CD4-positive, alpha-beta T cell treated with Interleukin-2 at 100 ng/mL for 4 hours (primary cell): ENCODE results near the gene SIRT4.

ENCODE experiments used
- DNase-seq: peaks from one replicate; pipeline ENCODE4 v3.0.0-alpha.2; 2020; ENCODE audit warnings: low spot score

Gene SIRT4

DNA sequence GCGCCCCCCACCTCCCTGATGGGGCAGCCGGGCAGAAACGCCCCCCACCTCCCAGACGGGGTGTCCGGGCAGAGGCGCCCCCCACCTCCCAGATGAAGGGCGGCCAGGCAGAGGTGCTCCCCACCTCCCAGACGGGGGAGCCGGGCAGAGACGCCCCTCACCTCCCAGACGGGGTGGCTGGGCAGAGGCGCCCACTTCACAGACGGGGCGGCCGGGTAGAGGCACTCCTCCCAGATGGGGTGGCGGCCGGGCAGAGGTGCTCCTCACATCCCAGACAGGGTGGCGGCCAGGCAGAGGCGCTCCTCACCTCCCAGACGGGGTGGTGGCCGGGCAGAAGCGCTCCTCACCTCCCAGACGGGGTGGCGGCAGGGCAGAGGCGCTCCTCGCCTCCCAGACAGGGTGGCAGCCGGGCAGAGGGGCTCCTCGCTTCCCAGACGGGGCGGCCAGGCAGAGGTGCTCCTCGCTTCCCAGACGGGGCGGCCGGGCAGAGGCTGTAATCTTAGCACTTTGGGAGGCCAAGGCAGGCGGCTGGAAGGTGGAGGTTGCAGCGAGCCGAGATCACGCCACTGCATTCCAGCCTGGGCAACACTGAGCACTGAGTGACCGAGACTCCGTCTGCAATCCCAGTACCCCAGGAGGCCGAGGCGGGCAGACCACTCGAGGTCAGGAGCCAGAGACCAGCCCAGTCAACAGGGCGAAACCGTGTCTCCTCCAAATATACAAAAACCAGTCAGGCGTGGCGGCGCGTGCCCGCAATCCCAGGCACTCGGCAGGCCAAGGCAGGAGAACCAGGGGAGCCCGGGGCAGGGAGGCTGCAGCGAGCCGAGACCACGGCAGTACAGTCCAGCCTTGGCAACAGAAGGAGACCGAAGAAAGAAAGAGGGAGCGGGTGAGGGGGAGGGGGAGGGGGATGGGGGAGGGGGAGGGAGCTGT, 23.7 kb upstream of the SIRT4 start:
- no peak for DNase-seq

DNA sequence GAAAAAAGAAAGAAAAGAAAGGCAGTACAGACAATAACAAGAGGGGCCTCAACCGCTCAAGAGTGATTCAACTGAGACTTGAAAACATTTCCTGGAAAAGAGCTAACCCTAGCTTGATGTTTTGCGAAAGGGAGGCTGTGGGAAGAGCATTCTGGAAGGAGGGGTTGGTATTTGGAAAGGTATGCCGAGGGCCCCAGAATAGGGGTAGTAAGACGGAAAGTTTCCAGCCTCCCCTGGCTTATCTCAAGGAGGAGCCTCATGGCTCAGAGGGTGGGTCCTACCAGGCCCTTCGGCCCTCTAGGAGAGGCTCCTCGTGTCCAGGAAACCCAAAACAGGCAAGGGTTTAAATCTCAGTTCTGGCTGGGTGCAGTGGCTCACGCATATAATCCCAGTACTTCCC, 18.8 kb upstream of the SIRT4 start:
- DNase-seq = no peak

DNA sequence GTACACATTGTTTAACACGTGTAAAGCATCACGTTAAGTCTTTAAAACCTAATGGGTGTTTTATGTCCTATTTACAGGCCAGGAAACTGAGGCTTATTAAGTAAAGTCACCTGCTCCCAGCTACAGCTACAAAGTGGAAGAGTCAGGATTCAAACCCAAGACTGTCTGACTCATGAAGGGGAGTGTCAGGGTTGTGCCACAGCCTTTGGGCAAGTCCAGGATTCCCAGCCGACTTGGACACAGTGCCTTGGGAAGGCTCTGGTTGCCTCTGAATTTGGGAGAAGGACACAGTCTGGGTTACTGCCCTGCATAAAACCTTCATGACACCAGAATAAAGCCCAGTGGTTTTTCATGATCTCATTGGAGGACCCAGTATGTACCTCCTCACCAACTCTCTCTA, 17.7 kb upstream of the SIRT4 start:
- DNase-seq = no peak

- no peak for DNase-seq
These were observed 15.2 kb upstream of the SIRT4 start for GRCh38 chr12:120286768-120287490.

DNA sequence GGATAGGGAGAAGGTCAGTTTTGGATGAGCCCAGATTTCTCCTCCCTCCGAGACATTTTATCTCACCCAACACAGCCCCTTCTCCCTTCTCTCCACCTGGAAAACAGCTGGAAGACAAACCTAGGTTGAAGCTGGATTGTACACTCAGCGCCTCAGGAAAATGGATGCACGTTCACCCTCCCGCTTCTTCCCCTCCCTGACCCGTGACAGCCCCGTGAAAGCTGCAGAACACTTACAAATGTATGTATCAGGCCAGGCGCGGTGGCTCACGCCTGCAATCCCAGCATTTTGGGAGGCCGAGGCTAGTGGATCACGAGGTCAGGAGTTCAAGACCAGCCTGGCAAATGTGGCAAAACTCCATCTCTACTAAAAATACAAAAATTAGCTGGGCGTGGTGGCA, 14.6 kb upstream of the SIRT4 start:
- no peak for DNase-seq

DNA sequence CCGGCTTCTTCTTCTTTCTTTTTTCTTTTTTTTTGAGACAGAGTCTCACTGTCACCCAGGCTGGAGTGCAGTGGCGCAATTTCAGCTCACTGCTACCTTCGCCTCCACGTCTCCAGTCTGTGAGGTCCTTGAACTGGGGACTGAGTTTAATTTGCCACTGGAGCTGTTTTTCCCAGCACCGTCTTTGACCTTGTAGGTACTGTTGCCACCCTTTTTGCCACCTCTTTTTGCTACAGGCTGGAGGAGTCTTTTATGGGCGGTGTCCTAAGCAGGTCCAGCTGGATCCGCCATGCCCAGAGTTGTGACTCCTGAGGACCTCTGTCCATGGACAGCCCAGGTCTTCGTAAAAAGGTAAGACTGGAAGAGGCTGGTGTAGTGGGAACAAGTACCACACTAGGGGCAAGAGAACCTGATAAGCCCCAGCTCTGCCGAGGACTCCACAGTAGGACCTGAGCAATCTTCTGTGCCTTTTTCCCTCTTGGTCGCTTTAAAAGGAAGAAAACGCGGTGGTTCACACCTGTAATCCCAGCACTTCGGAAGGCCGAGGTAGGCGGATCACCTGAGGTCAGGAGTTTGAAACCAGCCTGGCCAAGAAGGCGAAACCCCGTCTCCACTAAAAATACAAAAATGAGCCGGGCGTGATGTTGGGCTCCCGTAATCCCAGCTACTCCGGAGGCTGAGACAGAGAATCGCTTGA, 11.4 kb upstream of the SIRT4 start:
- peak; percentile 1 for DNase-seq

DNA sequence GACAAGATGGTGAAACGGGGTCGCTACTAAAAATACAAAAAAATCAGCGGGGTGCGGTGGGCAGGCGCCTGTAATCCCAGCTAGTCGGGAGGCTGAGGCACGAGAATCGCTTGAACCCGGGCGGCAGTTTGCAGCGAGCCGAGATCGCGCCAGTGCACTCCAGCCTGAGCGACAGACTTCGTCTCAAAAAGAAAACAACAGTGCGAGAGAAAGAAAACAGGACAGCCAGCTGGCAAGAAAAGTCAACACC, 9.8 kb upstream of the SIRT4 start:
- DNase-seq = no peak

DNA sequence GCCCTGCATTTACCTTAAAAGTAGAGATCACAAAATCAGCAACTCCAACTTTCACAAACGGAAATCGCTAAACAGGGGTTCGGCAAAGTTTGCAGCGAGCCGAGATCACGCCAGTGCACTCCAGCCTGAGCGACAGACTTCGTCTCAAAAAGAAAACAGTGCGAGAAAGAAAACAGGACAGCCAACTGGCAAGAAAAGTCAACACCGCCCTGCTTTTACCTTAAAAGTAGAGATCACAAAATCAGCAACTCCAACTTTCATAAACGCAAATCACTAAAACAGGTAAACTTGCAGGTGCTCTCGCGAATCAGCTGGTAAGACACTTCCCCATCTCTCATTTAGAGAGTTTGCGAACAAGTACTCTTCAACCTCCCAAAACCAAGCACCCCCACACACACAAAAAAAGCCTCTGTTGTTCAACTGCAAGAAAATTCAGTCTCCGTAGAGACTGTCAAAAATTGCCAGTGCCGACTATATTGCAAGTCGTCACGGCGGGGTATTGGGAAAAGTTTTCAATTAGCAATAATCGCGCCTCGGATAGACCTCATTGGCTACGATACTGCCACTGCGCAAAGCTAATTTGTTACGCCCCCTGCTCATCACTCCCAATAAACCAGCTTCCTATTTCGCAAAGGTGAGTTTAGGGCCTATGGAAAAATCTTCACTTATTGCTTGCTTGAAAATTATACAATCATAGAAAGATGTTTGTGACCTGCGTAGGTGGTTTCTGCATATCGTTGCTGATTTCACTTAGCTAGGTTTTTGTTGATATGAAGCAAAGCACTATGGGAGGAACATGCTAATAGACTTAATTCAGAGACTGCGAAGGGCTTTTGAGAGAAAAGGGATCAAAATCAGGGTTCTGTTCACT, 9.2 kb upstream of the SIRT4 start, which contains the start of gene RNU4-1:
RNU4-1 (minus strand) TSS at position 577 of the 871 bp plus-strand sequence.
- peak; percentile 84 for DNase-seq

GRCh38 chr12:120314220-120314619, 12.1 kb downstream of the SIRT4 start:
- DNase-seq = no peak

DNA sequence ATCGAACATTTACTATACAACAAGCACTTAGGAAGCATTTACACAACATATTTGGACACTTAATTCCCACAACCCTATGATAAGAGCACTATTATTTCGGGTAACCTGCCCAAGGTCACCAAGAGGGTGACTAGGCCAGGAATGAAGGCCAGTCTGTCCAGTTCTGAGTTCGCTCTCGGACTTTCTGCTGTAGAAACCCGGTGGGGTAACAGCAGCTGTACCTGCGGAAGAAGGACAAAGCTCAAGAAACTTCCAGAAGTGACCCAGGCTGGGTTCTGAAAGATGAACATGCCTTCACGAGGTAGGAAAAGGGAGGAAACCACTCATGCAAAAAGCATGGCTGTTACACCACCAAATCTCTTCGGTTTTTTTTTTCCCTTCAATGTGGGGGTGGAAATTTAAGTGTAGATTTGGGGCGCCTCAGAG, 14.7 kb downstream of the SIRT4 start:
- DNase-seq = no peak

GRCh38 chr12:120317224-120318105, 15.3 kb downstream of the SIRT4 start:
- peak; percentile 100 for DNase-seq

DNA sequence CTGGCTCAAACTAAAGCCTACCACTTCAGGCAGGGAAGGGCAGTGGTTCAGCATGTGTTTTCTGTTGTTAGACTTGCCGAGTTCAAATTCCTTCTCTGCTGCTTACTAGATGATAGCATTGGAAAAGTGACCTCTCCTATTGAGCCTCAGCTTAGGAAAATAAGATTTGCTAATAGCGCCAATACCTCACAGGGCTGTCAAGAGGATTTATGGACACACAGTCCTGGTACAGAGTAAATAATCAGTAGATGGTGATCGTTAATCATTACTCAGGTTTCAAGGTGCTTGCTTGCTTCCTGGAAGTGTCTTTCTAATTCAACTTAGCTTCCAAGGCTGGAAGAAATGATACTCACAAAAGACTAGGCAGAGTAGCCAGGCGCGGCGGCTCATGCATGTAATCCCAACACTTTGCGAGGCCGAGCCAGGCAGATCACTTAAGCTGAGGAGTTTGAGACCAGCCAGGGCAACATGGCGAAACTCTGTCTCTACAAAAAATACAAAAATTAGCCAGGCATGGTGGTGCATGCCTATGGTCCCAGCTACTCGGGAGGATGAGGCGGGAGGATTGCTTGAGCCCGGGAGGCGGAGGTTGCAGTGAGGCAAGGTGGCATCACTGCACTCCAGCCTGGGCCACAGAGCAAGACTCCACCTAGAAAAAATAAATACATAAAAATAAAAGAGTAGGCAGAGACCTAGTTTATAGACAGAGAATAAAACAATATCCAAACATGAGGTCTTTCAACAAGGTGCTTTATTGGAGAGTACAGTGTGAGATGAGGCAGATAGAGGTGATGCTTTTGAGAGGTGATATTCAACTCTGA, 19.5 kb downstream of the SIRT4 start:
- DNase-seq = no peak

DNA sequence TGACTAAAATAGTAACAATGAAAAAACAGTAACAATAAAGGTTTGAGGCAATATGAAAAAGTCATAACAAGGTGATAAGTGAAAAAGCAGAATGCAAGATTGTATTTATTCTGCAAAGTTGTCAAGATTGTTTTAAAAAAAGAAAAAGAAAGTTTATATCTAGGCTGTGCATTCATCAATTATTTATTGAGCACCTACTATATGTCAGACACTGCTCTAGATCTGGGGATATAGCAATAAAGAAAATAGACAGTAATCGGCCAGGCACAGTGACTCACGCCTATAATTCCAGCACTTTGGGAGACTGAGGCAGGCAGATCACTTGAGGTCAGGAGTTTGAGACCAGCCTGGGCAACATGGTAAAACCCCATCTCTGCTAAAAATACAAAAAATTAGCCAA, 21.7 kb downstream of the SIRT4 start:
- no peak for DNase-seq

GRCh38 chr12:120324841-120325417, 22.8 kb downstream of the SIRT4 start:
- DNase-seq = no peak

- no peak for DNase-seq
These were observed 25.5 kb downstream of the SIRT4 start, which contains the start of gene PLA2G1B for GRCh38 chr12:120327593-120327992. Gene PLA2G1B, minus strand, starts transcription at chr12:120327779. Its CDS starts 26 bp downstream, at chr12:120327753.

DNA sequence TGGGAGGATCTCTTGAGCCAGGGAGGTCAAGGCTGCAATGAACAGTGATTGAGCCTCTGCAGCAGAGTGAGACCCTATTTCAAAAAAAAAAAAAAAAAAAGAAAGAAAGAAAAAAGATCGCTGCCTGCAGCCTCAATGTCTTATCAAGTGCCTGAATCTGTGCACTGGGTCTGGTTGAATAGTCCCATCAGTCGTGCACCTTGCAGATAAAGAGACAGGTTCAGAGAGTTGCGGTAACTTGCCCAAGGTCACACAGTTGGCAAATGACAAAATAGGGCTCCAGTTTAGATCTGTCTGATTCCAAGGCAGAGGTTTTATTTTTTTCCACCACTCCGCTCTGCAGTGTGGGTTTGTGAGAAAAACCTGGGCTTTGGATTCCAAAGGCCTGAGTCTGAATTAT, 26.1 kb downstream of the SIRT4 start:
- no peak for DNase-seq

- no peak for DNase-seq
These were observed 29.3 kb downstream of the SIRT4 start for GRCh38 chr12:120331390-120331789.

- DNase-seq = no peak
These were observed 29.9 kb downstream of the SIRT4 start for GRCh38 chr12:120332041-120332440.

- DNase-seq = no peak
These were observed 30.4 kb downstream of the SIRT4 start for GRCh38 chr12:120332523-120332922.
